OCI-LY7 (cell line): ENCODE measurements around the gene NARS2.

Experiments
- CTCF ChIP-seq: fragments of 200-600 bp; sonication (generic); conservative IDR thresholded peaks from 2 replicates; pipeline ENCODE4 v1.5.1; 2014; ENCODE audit warnings: mild to moderate bottlenecking, antibody characterized with exemption, low read length, moderate library complexity, mixed read lengths
- EZH2phosphoT487 ChIP-seq: fragments of 200-600 bp; sonication (generic); IDR thresholded peaks from 2 replicates; pipeline ENCODE4 v1.6.1; 2018; ENCODE audit warnings: low read depth, borderline replicate concordance, mild to moderate bottlenecking, mixed run types, antibody characterized with exemption, low read length, moderate library complexity, mixed read lengths

DNA sequence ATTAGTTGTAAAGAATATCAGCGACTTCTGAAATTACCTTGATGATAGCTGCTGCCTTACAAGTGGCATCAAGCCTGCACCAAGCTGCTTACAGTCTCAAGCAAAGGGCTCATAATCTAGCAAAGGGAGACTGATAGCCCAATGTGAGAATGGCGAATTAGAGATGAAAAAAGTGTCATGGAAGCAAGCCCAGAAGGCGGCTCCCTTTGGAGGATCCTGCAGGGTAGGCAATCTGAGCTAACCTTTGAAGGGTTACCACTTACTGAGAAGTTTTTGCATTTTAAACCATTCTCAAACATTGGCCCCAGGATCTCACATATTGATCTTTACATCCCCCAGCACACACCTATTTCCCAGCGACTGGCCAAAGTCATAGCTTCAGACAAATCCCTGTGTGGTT lies 175.5 kb downstream of the NARS2 start:
- no peak for TF ChIP-seq CTCF
- no peak for TF ChIP-seq EZH2phosphoT487
